IMR-90 (cell line): ENCODE measurements around the gene DNAJC7. TPM values are rescaled to one million over a fixed set of nuclear protein-coding genes. Genes with fewer than 3 reads are reported as not detected.

Experiments used
- ATAC-seq: fragments of 200-7000 bp; cut with Tn5 transposase; 2 replicates; pipeline ENCODE4 v1.9.1; 2020; ENCODE audit warnings: low read depth, mild to moderate bottlenecking, moderate library complexity
- BruUV-seq: library from RNA; stranded (reverse); fragments of 400-500 nt; replicated peaks from 2 replicates; lab custom pipeline; 2021; lab: Mats Ljungman, UMichigan
- CTCF ChIA-PET: fragments of 300-600 bp; formaldehyde crosslinking; extraction: SDS; loops from one replicate; lab custom pipeline; 2021; ENCODE audit warnings: antibody characterized with exemption; lab: Yijun Ruan, JAX
- POLR2A ChIA-PET: fragments of 300-600 bp; sonication (Branson Sonifier 250); formaldehyde crosslinking; loops from one replicate; lab custom pipeline; 2022; ENCODE audit warnings: antibody characterized with exemption; ENCODE audit not compliant: unreplicated experiment; lab: Charles Lee
- DNase-seq: peaks from one replicate; pipeline ENCODE4 v3.0.0; 2013
- H2AFZ ChIP-seq: replicated peaks from 2 replicates; pipeline ENCODE3; 2013; ENCODE audit warnings: low read length, mild to moderate bottlenecking; ENCODE audit not compliant: poor library complexity
- H2AK5ac ChIP-seq: 2 replicates; pipeline ENCODE4 v1.6.1; 2013; ENCODE audit warnings: low read depth, low read length, inconsistent platforms
- H2AK9ac ChIP-seq: replicated peaks from 2 replicates; pipeline ENCODE3; 2013; ENCODE audit warnings: mild to moderate bottlenecking, low read depth, low read length, moderate library complexity; ENCODE audit not compliant: poor library complexity
- H2BK120ac ChIP-seq: 2 replicates; pipeline ENCODE4 v1.6.1; 2013; ENCODE audit warnings: low read depth, low read length, inconsistent platforms
- H2BK15ac ChIP-seq: 3 replicates; pipeline ENCODE4 v1.6.1; 2013; ENCODE audit warnings: low read depth, low read length, inconsistent platforms
- H2BK20ac ChIP-seq: 2 replicates; pipeline ENCODE4 v1.6.1; 2013; ENCODE audit warnings: low read depth, mild to moderate bottlenecking, inconsistent platforms, low read length, moderate library complexity
- H2BK5ac ChIP-seq: 2 replicates; pipeline ENCODE4 v1.6.1; 2013; ENCODE audit warnings: mild to moderate bottlenecking, low read depth, low read length, inconsistent platforms; ENCODE audit not compliant: poor library complexity, severe bottlenecking
- H3K14ac ChIP-seq: replicated peaks from 2 replicates; pipeline ENCODE4 v1.6.1; 2013; ENCODE audit warnings: low read depth, low read length, inconsistent platforms
- H3K18ac ChIP-seq: 2 replicates; pipeline ENCODE4 v1.6.1; 2013; ENCODE audit warnings: low read depth, low read length, control low read depth
- H3K23ac ChIP-seq: 2 replicates; pipeline ENCODE4 v1.6.1; 2013; ENCODE audit warnings: low read depth, low read length, inconsistent platforms
- H3K27ac ChIP-seq: 2 replicates; pipeline ENCODE4 v1.5.1; 2013; ENCODE audit warnings: mild to moderate bottlenecking, control low read depth, low read length; ENCODE audit not compliant: insufficient read depth
- H3K27me3 ChIP-seq: 2 replicates; pipeline ENCODE4 v1.6.1; 2013; ENCODE audit warnings: low read length; ENCODE audit not compliant: control insufficient read depth, insufficient read depth
- H3K36me3 ChIP-seq: 2 replicates; pipeline ENCODE4 v1.6.1; 2013; ENCODE audit warnings: low read length, mixed read lengths; ENCODE audit not compliant: control insufficient read depth, insufficient read depth
- H3K4ac ChIP-seq: 2 replicates; pipeline ENCODE4 v1.6.1; 2013; ENCODE audit warnings: low read depth, low read length, inconsistent platforms
- H3K4me1 ChIP-seq: 2 replicates; pipeline ENCODE4 v1.6.1; 2013; ENCODE audit warnings: low read length, mixed read lengths; ENCODE audit not compliant: control insufficient read depth, insufficient read depth
- H3K4me2 ChIP-seq: 2 replicates; pipeline ENCODE4 v1.6.1; 2013; ENCODE audit warnings: low read depth, mild to moderate bottlenecking, control low read depth, low read length, moderate library complexity
- H3K4me3 ChIP-seq: 2 replicates; pipeline ENCODE4 v1.5.1; 2013; ENCODE audit warnings: low read depth, mild to moderate bottlenecking, control low read depth, low read length, moderate library complexity; ENCODE audit not compliant: insufficient read depth
- H3K56ac ChIP-seq: 2 replicates; pipeline ENCODE4 v1.6.1; 2013; ENCODE audit warnings: low read length, inconsistent platforms; ENCODE audit not compliant: insufficient read depth; ENCODE audit errors: extremely low read depth
- H3K79me1 ChIP-seq, 2 experiments: 2 replicates each; pipeline ENCODE4 v1.6.1; 2013; ENCODE audit warnings: low read length in 2 of 2, inconsistent platforms in 1 of 2, low read depth in 1 of 2
- H3K9ac ChIP-seq: 2 replicates; pipeline ENCODE4 v1.6.1; 2013; ENCODE audit warnings: low read depth, low read length, control low read depth
- H3K9me1 ChIP-seq: 2 replicates; pipeline ENCODE4 v1.6.1; 2013; ENCODE audit warnings: low read length, inconsistent platforms; ENCODE audit not compliant: insufficient read depth
- H3K9me3 ChIP-seq: 2 replicates; pipeline ENCODE4 v1.6.1; 2013; ENCODE audit warnings: low read length; ENCODE audit not compliant: control insufficient read depth, insufficient read depth
- H4K20me1 ChIP-seq: 2 replicates; pipeline ENCODE4 v1.6.1; 2013; ENCODE audit warnings: low read length, inconsistent platforms; ENCODE audit not compliant: insufficient read depth
- H4K5ac ChIP-seq: 2 replicates; pipeline ENCODE4 v1.6.1; 2013; ENCODE audit warnings: mild to moderate bottlenecking, low read depth, low read length, control low read depth
- H4K8ac ChIP-seq, 2 experiments: 2 replicates each; pipeline ENCODE4 v1.6.1; 2013; ENCODE audit warnings: low read depth in 2 of 2, low read length in 2 of 2, control low read depth in 1 of 2, inconsistent platforms in 1 of 2
- H4K91ac ChIP-seq: 2 replicates; pipeline ENCODE4 v1.6.1; 2013; ENCODE audit warnings: low read depth, low read length, inconsistent platforms; ENCODE audit not compliant: insufficient read depth
- BHLHE40 ChIP-seq: fragments of 150-350 bp; IDR thresholded peaks from 2 replicates; pipeline ENCODE4 v1.6.1; 2016; ENCODE audit warnings: mild to moderate bottlenecking, low read depth, low read length
- ELK1 ChIP-seq: fragments of 150-350 bp; IDR thresholded peaks from 2 replicates; pipeline ENCODE4 v1.6.1; 2016; ENCODE audit warnings: low read depth, mild to moderate bottlenecking, low read length, moderate library complexity, borderline replicate concordance
- FOS ChIP-seq: fragments of 150-350 bp; IDR thresholded peaks from 2 replicates; pipeline ENCODE4 v1.6.1; 2016; ENCODE audit warnings: low read depth, low read length
- MAFK ChIP-seq: IDR thresholded peaks from 2 replicates; pipeline ENCODE4 v1.6.1; 2012; ENCODE audit warnings: low read depth, low read length, improper control_type of control experiment
- MAZ ChIP-seq: IDR thresholded peaks from 2 replicates; pipeline ENCODE4 v1.6.1; 2012; ENCODE audit warnings: low read depth, mild to moderate bottlenecking, low read length, improper control_type of control experiment, moderate library complexity, borderline replicate concordance
- MXI1 ChIP-seq: IDR thresholded peaks from 2 replicates; pipeline ENCODE4 v1.6.1; 2012; ENCODE audit warnings: low read depth, mild to moderate bottlenecking, low read length, moderate library complexity, borderline replicate concordance
- NFE2L2 ChIP-seq: fragments of 150-350 bp; IDR thresholded peaks from 2 replicates; pipeline ENCODE4 v1.6.1; 2016; ENCODE audit warnings: low read depth, mild to moderate bottlenecking, low read length
- RAD21 ChIP-seq: IDR thresholded peaks from 2 replicates; pipeline ENCODE4 v1.6.1; 2012; ENCODE audit warnings: low read length, improper control_type of control experiment
- RCOR1 ChIP-seq: IDR thresholded peaks from 2 replicates; pipeline ENCODE4 v1.6.1; 2012; ENCODE audit warnings: mild to moderate bottlenecking, low read length, improper control_type of control experiment; ENCODE audit not compliant: insufficient replicate concordance
- USF2 ChIP-seq: fragments of 150-350 bp; IDR thresholded peaks from 2 replicates; pipeline ENCODE4 v1.6.1; 2017; ENCODE audit warnings: mild to moderate bottlenecking, antibody characterized with exemption, low read length, low read depth
- WGBS, 2 experiments: methylation state at CpG; one replicate each; pipeline versions ENCODE4 v1.1.5 to v1.1.7; 2013; ENCODE audit warnings: missing lambda C conversion rate in 2 of 2; ENCODE audit not compliant: insufficient read length in 1 of 2; ENCODE audit errors: extremely low coverage in 2 of 2; 5-methylcytosine and 5-hydroxymethylcytosine counted together
- dilution Hi-C: fragments of 300-500 bp; cut with HindIII; formaldehyde crosslinking; loops from one replicate; pipeline ENCODE4 v1.14.3; 2018; ENCODE audit warnings: low sequenced_read_pairs; ENCODE audit not compliant: unreplicated experiment
- in situ Hi-C: fragments of 300-500 bp; cut with MboI; formaldehyde crosslinking; loops from 3 replicates; pipeline ENCODE4 v1.14.3; 2019; ENCODE audit warnings: low sequenced_read_pairs, inconsistent platforms, mixed read lengths
- intact Hi-C: fragments of 100-400 bp; cut with micrococcal nuclease; formaldehyde crosslinking; loops from 2 replicates; pipeline ENCODE4 v1.10.0; 2022
- polyA plus RNA-seq, 3 experiments: library from polyadenylated mRNA; depleted of rRNA; stranded (reverse); fragments of >200 nt; gene quantifications; 2 replicates each; pipeline ENCODE4 v1.2.3, GENCODE V29; 2012; ENCODE audit warnings: low replicate concordance in 1 of 3
- total RNA-seq: library from RNA; depleted of rRNA; stranded (reverse); fragments of >200 nt; gene quantifications from 2 replicates; pipeline ENCODE4 v1.2.3, GENCODE V29; 2012

DNAJC7 gene
- total and polyA plus RNA-seq, 2 of the 4 experiments (the other 2 are of a cell fraction), result 49.3 to 71.7 TPM

GRCh38 chr17:41939693-41940090 is 77.5 kb downstream of the DNAJC7 start:
- Histone ChIP-seq H3K4ac (no peak overlapping the region), H2AFZ (no peak overlapping the region), H3K14ac (no peak overlapping the region), H3K27me3 (no peaks in the 10 kb centered on the region), H3K4me2 (no peak overlapping the region), H2BK5ac (no peak overlapping the region), H3K79me1 (no peaks in the 10 kb centered on the region), H3K23ac (no peak overlapping the region), H4K20me1 (no peaks in the 10 kb centered on the region), H2BK20ac (no peak overlapping the region), H3K9me3 (no peaks in the 10 kb centered on the region), H3K4me3 (no peak overlapping the region), H3K9ac (no peak overlapping the region), H2BK15ac (no peak overlapping the region), H3K18ac (no peak overlapping the region), H3K27ac (no peak overlapping the region), H4K8ac (no peak overlapping the region), H3K4me1 (no peaks in the 10 kb centered on the region), H2AK9ac (no peak overlapping the region), H4K91ac (no peak overlapping the region), H4K5ac (no peak overlapping the region), H2AK5ac (no peak overlapping the region), H2BK120ac (no peak overlapping the region), H3K9me1 (no peaks in the 10 kb centered on the region; the same call in 1 of the 2 replicates), H3K36me3 (peaks cover 3% of the 10 kb centered on the region), H3K56ac (no peak overlapping the region)
- 89% methylated on average over 2 of the region's 6 CpGs; no CpG with 5 or more reads in 1 of the 2 experiments for WGBS, 2 experiments
- no peak for ATAC-seq
- ChIA-PET CTCF (no interaction called here), POLR2A (no interaction called here)
- in situ Hi-C loops, result no loop called here
- DNase-seq, result no peak
- TF ChIP-seq MXI1, result no peak
- TF ChIP-seq NFE2L2, result no peak
- TF ChIP-seq MAZ, result no peak
- no peak for TF ChIP-seq USF2
- no peak for TF ChIP-seq FOS
- no peak for TF ChIP-seq ELK1
- TF ChIP-seq RAD21, result no peak
- no peak for TF ChIP-seq RCOR1
- no peak for TF ChIP-seq BHLHE40
- no peak for TF ChIP-seq MAFK
- BruUV-seq, result no TSS peak
- intact Hi-C loops, result no loop called here
- dilution Hi-C loops, result no loop called here
